ENCODE data around the gene TXLNA. TPM values are rescaled to one million over a fixed set of nuclear protein-coding genes. Genes with fewer than 3 reads are reported as not detected.

TXLNA gene
- total RNA-seq, 1 donor from 2014 or later: 37.2 TPM

GRCh38 chr1:32179193-32179442 lies 357 bp upstream of the TXLNA start:
- Histone ChIP-seq H3K9me3 (ENCODE audit: low read depth) (no peaks in the 10 kb centered on the region), H3K27me3 (no peaks in the 10 kb centered on the region), H3K27ac (no peak overlapping the region), H3F3A (ENCODE audit: low read depth) (peaks cover 38% of the 10 kb centered on the region), H3K4me3 (peak overlapping the region; percentile 70), H3K4me2 (peak overlapping the region; percentile 99), H3K4me1 (peaks cover 16% of the 10 kb centered on the region), H2AFZ (replicated peaks) (peak overlapping the region; percentile 92), H3K9ac (no peak overlapping the region), H3K36me3 (no peaks in the 10 kb centered on the region), H3K79me2 (ENCODE audit: low read depth) (peaks cover 41% of the 10 kb centered on the region), H4K20me1 (ENCODE audit: low read depth) (peaks cover 25% of the 10 kb centered on the region)
- Mint-ChIP-seq H3K4me1 (peaks cover 21% of the 10 kb centered on the region), H3K4me3 (peak overlapping the region; percentile 90), H3K27ac (peak overlapping the region; percentile 88), H3K36me3 (peaks cover 18% of the 10 kb centered on the region), H3K9me3 (no peaks in the 10 kb centered on the region), H3K27me3 (ENCODE audit: insufficient read depth, low read depth) (peaks cover 4% of the 10 kb centered on the region)
- no peak for DNase-seq (ENCODE audit: low spot score)
- TF ChIP-seq CTCF (IDR thresholded peaks at IDR 0.05): no peak
- TF ChIP-seq EZH2phosphoT487 (IDR thresholded peaks at IDR 0.05): no peak
- TF ChIP-seq EZH2 (IDR thresholded peaks at IDR 0.05): no peak

- peaks cover 27% of the 10 kb centered on the region for H3K36me3 Mint-ChIP-seq
- H3K27ac Mint-ChIP-seq: peak overlapping the region; percentile 98
- Histone ChIP-seq H3K9me3 (ENCODE audit: low read depth) (no peaks in the 10 kb centered on the region), H3K79me2 (ENCODE audit: low read depth) (peaks cover 54% of the 10 kb centered on the region), H3K27ac (peak overlapping the region; percentile 76), H2AFZ (replicated peaks) (peak overlapping the region; percentile 22), H3K4me2 (peak overlapping the region; percentile 99), H3K4me3 (peak overlapping the region; percentile 70), H4K20me1 (ENCODE audit: low read depth) (peaks cover 36% of the 10 kb centered on the region), H3K36me3 (no peaks in the 10 kb centered on the region), H3F3A (ENCODE audit: low read depth) (peaks cover 38% of the 10 kb centered on the region), H3K9ac (peak overlapping the region; percentile 71), H3K27me3 (no peaks in the 10 kb centered on the region), H3K4me1 (peaks cover 16% of the 10 kb centered on the region)
- H3K4me1 Mint-ChIP-seq: peaks cover 21% of the 10 kb centered on the region
- no peaks in the 10 kb centered on the region for H3K9me3 Mint-ChIP-seq
- peak overlapping the region; percentile 95 for H3K4me3 Mint-ChIP-seq
- peaks cover 2% of the 10 kb centered on the region for H3K27me3 Mint-ChIP-seq (ENCODE audit: insufficient read depth, low read depth)
- DNase-seq (ENCODE audit: low spot score): peak; percentile 63
- TF ChIP-seq EZH2 (IDR thresholded peaks at IDR 0.05) (no peak), CTCF (IDR thresholded peaks at IDR 0.05) (no peak)
These were observed 948 bp downstream of the TXLNA start for GRCh38 chr1:32180186-32181060.

GRCh38 chr1:32181065-32181464 lies 1.6 kb downstream of the TXLNA start:
- Histone ChIP-seq H3K4me1 (peaks cover 16% of the 10 kb centered on the region), H3K4me3 (peak overlapping the region; percentile 70), H3K27ac (no peak overlapping the region), H2AFZ (replicated peaks) (no peak overlapping the region), H4K20me1 (ENCODE audit: low read depth) (peaks cover 42% of the 10 kb centered on the region), H3K4me2 (peak overlapping the region; percentile 99), H3K36me3 (no peaks in the 10 kb centered on the region), H3K79me2 (ENCODE audit: low read depth) (peaks cover 61% of the 10 kb centered on the region), H3K9ac (peak overlapping the region; percentile 71), H3F3A (ENCODE audit: low read depth) (peaks cover 36% of the 10 kb centered on the region), H3K9me3 (ENCODE audit: low read depth) (no peaks in the 10 kb centered on the region), H3K27me3 (no peaks in the 10 kb centered on the region)
- Mint-ChIP-seq H3K36me3 (peaks cover 28% of the 10 kb centered on the region), H3K4me1 (peaks cover 21% of the 10 kb centered on the region), H3K4me3 (peak overlapping the region; percentile 95), H3K27ac (no peak overlapping the region), H3K27me3 (ENCODE audit: insufficient read depth, low read depth) (peaks cover 2% of the 10 kb centered on the region), H3K9me3 (no peaks in the 10 kb centered on the region)
- no peak for TF ChIP-seq EZH2 (IDR thresholded peaks at IDR 0.05)
- no peak for TF ChIP-seq CTCF (IDR thresholded peaks at IDR 0.05)
- TF ChIP-seq EZH2phosphoT487 (IDR thresholded peaks at IDR 0.05): no peak
- no peak for DNase-seq (ENCODE audit: low spot score)
